HG03520 (cell line): ENCODE data around the gene CTAG2.
"Not testable (repeated sequence)": the region's sequence is repeated elsewhere in the genome, so short reads cannot be mapped to it uniquely, and the experiment has no call there.

Source experiments
- ATAC-seq: cut with Tn5 transposase; IDR thresholded peaks from one replicate; pipeline ENCODE4 v1.9.1; 2021; ENCODE audit warnings: mild to moderate bottlenecking, moderate library complexity; ENCODE audit not compliant: unreplicated experiment

Gene CTAG2

DNA sequence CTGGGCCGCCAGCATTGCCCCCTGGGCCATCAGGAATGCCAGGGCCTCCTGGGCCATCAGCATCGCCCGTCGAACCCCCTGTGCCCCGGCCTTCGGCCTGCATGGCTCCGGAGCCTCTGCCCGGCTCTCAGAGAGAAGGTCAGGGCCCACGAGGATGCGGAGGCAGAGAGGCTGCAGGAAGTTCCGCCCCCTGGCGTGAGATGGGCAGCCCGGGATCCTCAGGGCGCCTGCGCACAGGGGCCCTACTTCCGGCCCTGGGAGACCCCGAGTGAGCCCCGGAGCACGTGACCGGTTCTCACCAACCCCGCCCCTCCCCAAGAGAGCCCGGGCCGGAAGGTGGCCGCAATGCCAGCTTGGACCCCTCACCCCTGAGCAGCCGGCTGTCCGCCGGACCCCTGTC lies at the start of gene CTAG2:
Gene CTAG2 (minus strand): TSS at position 167 of the 400 bp plus-strand sequence. CDS start 64 bp downstream, at position 103.
- ATAC-seq = not testable (repeated sequence)

DNA sequence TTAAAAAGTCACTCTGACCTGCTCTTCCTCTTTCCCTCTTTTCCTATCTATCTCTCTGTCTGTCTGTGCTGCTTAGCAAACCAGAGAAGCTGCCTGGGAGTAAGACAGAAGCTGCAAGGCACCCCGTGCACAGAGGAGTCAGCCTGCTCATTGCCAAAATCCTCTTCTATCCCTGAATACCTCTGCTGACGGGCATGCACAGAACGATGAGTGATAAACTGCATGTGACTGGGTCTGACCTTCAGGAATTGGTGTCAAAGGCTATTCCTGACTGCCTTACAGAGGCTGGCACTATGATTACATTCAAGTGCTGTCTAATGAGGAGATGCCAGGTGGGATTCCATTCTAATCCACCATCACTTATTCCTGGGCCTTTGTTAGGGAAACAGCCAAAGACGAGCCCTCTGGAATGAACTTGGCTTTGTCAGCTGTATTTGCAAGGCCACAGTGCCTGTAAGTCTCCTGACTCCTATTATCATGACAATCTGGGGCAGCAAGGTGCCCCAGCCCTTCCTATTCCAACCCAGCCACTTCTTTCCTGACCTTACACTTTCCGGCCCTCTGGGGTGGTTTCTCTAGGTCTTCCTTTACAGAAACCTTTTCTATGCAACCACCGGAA lies 45.4 kb upstream of the CTAG2 start:
- no peak for ATAC-seq

DNA sequence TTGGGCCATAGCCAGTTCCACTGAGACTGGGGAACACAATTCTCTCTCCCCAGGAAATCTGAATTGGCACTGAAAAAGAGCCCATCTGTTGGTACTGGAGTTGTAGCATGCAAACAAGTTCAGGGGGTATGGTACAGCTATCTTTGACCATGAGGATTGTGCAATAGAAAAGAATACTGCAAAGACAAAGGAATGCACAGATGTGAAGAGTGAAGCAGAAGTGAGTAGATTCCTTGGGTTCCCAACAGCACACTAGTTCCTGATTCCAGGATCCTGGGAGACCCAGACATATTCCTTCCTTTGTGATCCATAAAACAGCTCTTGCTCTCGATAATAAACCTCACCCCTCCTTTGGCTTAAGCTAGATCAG lies 43.3 kb upstream of the CTAG2 start:
- no peak for ATAC-seq

DNA sequence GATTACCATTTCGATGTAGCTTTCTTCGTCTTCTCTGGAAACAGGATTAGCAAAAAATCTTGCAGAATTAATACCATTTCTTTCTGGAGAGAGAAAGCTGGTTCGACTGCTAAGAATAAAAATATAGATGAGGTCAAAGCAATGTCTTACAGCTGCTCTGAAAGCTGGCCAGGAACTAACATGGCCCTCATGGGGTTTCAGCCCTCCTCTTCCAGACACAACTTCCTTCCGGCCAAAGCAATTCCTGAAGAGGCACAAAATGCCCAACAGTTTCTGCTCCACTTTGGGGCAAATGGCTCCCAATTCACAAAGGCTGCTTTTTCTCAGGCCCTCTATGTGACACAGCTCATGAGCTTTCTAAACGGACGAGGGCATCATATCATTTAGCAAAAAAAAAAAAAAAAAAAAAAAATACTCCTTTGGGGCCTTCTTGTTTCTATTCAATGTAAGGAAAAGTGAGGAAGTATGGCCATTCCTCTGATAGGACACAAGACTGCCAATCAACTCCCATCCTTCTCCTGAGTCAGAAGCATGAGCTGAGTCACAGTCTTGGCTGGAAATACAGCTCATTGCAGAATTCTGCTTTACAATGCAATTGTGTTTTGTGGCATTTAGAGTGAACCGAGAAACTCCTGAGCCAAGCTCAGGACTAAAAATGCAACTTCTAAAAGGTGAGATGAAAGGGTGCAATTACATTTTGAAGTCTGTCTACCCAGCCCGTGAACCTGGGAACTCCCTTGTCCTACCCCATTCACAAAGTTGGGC lies 42.7 kb upstream of the CTAG2 start:
- no peak for ATAC-seq

DNA sequence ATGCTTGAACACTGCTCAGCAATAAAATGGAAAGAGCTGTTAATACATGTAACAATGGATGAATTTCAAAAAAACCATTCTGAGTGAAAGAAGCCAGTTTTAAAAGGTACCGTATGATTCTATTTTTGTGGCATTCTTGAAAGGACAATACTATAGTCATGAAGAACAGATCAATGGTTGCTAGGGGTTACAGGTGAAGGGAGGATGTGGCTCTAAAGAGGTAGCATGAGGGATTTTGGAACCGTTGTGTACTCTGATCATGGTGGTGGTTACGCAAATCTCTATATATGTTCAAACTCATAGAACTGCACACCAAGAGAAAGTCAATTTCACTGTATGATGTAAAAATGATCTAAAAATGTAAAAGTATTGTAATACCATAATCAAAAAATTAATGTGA lies 40.0 kb upstream of the CTAG2 start:
- no peak for ATAC-seq

DNA sequence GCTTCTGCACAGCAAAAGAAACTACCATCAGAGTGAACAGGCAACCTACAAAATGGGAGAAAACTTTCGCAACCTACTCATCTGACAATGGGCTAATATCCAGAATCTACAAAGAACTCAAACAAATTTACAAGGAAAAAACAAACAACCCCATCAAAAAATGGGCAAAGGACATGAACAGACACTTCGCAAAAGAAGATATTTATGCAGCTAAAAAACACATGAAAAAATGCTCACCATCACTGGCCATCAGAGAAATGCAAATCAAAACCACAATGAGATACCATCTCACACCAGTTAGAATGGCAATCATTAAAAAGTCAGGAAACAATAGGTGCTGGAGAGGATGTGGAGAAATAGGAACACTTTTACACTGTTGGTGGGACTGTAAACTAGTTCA lies 37.1 kb upstream of the CTAG2 start:
- ATAC-seq = not testable (repeated sequence)

DNA sequence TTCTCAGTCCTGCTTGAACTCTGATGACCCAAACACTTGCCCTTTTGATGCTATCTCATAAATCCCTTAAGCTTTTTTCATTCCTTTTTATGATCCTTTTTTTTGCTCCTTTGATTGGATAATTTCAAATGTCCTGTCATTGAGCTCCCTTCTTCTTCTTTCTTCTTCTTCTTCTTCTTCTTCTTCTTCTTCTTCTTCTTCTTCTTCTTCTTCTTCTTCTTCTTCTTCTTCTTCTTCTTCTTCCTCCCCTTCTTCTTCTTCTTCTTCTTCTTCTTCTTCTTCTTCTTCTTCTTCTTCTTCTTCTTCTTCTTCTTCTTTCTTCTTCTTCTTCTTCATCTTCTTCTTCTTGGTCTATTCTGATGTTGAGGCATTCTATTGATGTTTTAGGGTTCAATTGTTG lies 18.7 kb upstream of the CTAG2 start:
- not testable (repeated sequence) for ATAC-seq

DNA sequence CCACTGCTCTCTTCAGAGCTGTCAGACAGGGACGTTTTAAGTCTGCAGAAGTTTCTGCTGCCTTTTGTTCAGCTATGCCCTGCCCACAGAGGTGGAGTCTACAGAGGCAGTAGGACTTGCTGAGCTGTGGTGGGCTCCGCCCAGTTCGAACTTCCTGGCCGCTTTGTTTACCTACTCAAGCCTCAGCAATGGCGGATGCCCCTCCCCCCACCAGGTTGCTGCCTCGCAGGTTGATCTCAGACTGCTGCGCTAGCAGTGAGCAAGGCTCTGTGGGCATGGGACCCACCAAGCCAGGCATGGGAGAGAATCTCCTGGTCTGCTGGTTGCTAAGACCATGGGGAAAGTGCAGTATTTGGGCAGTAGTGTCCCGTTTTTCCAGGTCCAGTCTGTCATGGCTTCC lies 17.5 kb upstream of the CTAG2 start:
- not testable (repeated sequence) for ATAC-seq

DNA sequence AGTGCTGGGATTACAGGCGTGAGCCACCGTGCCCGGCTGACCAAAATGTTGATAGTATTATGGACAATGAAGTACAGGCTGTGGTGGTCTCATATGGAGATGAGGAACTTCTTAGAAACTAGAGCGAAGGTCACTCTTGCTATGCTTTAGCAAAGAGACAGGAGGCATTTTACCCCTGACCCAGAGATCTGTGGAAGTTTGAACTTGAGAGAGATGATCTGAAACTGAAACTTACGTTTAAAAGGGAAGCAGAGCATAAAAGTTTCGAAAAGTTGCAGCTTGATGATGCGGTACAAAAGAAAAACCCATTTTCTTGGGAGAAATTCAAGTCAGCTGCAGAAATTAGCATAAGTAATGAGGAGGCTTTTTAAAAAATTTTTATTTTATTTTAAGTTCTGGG lies 8.5 kb upstream of the CTAG2 start:
- no peak for ATAC-seq

DNA sequence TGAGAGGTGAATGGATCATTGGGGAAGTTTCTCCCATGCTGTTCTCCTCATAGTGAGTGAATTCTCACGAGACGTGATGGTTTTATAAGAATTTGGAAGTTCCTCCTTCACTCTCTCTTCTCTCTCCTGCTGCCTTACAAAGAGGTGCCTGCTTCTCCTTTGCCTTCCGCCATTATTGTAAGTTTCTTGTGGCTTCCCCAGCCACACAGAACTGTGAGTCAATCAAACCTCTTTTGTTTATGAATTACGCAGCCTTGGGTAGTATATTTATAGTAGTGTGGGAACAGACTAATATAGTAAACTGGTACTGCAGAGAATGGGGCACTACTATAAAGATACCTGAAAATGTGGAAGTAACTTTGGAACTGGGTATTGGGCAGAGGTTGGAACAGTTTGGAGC lies 7.8 kb upstream of the CTAG2 start:
- no peak for ATAC-seq

DNA sequence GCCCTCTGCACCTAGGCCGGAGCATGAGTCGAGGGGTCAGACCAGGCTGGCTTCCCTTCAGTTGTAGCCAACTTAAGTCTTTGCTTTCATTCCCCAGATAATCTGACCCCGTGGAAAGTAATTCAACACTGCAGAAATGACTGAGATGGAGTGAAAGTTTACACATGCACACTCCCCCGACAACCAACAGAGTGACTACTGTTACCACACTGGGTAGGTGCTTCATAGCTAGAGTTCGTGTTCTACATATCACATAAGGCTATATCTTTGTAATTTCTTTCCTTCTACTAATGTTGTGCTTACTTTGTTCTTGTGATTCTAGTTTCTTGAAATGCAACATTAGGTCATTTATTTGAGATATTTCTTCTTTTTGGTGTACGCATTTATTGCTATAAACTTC lies 7.2 kb upstream of the CTAG2 start:
- ATAC-seq = no peak

DNA sequence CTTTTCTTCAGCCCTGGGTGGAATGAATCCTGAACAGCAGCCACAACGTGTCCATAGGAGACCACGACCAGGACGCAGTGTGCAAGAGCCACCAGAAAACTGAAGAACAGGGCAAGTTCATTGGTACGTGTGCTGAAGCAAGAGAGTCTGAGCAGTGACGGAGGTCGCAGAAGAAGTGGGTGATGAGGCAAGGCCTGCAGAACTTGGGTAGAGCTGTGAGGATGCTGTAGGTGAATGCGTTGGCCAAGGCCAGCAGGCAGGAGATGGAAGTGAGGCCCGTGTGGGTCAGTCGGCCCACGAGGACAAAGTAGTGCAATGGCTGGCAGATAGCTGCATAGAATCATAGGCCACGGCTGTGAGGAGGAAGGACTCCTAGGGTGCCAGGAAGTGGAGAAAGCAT lies 5.6 kb upstream of the CTAG2 start:
- ATAC-seq = no peak

DNA sequence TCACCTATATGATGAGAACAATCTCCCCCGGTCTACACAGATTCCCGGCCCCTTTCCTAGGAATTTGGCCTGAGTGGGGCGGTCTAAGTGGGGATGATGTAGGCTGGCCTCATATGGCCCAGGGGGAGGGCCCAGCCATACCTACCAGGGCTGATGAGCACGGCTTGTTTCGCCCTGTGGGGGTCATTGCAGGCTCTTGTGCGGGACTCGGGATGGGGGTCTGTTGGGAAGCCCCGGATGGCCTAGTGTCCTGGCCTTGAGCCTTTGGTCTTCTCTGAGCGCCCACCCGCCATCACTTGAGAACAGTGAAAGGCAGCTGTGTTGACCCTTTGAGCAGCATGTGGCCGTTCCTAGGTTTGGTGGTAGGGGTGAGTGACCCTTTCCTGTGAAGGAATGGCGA lies 4.8 kb upstream of the CTAG2 start:
- no peak for ATAC-seq

DNA sequence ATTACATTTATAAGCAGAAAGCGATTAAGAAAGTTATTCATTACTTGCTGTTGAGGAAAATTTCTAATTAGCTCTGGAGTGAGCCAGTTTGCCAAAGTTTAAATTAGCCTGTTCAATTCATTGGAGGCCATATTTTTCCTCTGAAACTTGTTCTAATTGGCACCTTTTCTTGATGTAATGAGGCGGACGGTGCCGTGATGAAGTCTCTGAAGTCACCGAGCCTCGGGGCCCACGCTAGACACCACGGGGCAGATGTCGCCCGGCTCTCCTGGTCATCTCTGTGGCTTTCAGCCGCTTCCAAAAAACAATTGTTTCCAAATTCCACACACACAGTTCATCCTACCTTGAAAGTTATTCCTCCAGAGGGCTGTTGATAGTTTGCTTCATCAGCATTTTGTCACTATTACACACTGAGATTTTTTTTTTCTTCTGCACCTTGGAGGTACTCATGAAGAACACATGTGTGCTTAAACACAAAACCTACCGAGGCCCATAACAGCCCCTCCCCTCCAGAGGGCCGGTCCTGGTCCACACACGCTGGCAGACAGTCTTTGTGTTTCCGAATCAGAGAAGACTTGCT lies 3.9 kb upstream of the CTAG2 start:
- no peak for ATAC-seq

DNA sequence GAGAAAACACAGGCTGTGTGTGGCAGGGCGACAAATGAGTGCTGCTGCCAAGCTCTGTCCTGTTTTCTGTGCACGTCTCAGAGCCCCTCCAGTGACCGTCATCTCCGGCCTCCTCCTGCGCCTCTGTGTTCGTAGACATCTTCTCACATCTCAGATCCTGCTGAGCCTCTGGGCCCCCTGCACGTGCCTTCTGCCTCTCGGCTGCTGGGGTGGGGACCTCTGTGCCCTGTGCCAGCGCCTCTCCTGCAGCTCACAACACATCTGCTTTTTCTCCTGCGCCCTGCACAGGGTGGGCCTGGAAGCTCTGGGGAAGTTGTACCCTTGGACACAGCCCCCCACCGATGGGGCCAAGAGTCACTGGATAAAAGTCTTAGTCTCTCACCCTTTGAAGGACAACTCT lies 2.4 kb upstream of the CTAG2 start:
- no peak for ATAC-seq

DNA sequence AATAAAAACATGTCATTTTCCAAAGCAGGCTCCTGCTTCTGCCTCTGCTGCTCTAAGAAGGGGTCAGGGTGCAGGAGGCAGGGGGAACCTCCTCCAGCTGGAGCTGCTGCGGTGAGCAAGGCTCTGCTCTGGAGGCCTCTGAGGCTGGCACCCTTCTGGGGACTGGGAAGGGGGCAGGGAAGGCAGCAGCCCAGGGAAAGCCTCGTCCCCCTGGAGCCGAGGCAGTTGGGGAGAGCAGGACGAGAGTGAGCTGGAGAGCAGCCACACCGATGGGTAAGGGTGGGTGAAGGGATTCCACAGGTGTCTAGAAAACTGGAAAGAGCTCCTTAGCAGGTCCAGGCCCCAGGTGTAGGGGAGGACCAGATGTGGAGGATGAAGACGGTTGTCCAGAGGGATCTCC lies 2.0 kb upstream of the CTAG2 start:
- no peak for ATAC-seq

DNA sequence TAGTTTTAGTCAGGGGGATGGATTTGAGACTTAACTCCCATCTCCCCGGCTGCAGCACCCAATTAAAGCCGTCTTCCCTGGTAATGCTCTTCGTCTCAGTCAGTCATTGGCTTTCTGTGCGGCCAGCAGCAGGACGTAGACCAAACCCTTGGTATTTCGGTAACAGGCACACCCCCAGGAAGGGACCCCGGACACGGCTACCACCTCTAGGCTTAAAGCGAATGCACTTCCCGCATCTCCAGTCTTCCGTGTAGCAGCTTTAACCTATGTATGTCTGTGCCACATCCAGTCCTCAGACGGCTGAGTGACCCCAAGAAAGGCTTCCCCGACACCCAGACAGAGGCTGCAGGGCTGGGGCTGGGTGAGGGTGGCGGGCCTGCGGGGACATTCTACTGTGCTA lies 1.5 kb upstream of the CTAG2 start:
- ATAC-seq = no peak

DNA sequence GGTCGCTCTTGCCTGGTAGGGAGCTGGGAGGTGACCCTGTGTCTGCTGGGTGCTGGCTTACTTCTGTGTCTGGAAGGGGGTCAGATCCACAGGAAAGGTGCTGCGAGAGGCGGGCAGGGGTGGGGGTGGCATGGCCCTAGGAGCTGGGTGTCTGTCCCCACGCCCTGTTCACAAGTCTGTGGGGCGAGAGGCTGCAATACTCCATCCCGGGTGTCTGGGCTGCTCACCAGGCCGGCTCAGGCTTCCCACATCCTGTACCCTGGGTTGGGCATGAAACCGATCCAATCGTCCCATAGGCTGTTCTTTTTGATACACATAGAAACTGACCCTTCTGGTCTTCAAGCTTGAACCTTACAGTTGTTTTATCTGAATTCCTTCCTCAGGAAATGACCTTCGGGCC lies 993 bp upstream of the CTAG2 start:
- no peak for ATAC-seq

DNA sequence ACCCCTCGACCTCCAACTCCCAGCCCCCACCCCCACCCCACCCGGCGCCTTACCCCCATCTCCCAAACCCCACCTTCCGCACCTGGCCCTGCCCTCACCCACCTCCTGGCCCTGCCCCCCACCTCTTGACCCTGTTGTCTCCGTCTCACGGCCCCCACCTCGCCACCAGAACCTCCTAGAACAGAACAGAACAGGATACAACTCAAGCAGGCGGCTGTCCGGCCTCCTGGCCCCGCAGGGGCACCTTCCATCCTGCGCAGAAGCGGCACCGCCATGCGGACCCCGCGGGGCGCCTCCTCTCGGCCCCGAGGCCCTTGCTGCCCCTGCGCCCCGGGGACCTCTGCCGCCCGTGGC lies 354 bp downstream of the CTAG2 start:
- no peak for ATAC-seq

DNA sequence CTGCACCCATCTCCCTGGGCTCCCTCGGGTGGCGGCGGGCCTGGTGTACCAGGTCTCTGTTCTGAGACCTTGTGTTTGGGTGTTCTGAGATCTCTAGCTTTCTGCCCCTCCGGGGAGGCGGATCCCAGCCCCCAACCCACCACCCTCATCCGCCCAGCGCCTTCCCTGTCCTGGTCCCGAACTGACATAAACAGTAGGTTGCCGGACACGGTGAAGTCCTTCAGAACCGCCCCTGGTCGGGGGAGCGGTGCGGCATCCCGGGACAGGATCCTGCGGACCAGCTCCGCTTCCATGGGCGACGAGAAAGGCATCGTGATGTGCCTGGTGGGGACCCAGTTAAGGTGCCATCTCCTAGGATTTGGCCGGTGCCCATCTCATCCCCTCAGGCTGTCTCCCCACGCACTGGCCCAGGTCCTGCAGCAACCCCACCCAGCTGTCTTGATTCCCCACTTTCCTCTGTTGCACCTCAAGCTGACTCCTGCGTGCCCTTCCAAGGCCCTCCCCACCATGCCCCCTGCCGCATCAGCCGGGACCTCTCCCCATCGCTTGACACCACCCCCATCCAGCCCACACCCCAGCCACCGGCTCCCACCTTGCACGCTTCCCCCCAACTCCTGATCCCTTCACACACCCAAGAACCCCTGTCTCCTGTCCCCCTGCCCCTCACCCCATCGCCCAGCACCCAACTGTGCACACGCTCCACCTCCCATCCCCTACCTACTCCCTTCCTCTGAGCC lies 900 bp downstream of the CTAG2 start:
- no peak for ATAC-seq

DNA sequence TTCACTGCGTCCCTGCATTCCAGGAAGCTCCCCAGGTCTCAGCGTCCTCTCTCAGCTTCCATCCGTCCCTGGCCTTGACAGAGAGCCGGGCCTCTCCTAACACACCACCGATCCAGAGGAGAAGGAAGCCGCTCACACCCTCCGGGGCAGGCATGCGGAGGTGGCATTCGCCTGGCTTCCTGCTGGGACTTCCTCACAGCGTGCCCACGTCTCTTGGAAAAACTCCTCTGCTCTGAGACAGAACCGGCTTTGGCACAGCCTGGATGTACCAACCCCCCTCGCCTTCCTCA lies 3.2 kb downstream of the CTAG2 start:
- no peak for ATAC-seq
